Fibroblast of peridontal ligament (primary cell): Measurements from ENCODE around the gene DST.
"Not testable (repeated sequence)": the region's sequence is repeated elsewhere in the genome, so short reads cannot be mapped to it uniquely, and the experiment has no call there.

Experiments
- DNase-seq: peaks from one replicate; pipeline ENCODE4 v3.0.0-alpha.2; 2010; ENCODE audit errors: extremely low read depth

The DST gene

GRCh38 chr6:56517155-56517745 lies 125.4 kb downstream of the DST start:
- peak; percentile 45 for DNase-seq

DNA sequence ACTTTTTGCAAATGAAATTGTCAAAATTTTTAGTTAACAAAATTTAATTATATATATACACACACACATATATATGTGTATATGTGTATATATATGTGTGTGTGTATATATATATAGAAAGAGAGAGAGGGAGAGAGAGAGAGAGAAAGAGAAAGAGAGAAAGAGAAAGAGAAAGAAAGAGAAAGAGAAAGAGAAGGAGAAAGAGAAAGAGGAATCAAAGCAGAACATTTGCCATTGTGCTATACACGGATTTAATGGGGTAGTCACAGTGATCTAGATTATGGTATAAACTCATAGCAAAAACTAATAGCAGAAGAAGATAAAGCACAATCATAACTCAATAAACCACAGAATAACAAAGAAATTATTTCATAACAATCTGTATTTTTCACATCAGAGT lies 126.7 kb downstream of the DST start:
- no peak for DNase-seq

DNA sequence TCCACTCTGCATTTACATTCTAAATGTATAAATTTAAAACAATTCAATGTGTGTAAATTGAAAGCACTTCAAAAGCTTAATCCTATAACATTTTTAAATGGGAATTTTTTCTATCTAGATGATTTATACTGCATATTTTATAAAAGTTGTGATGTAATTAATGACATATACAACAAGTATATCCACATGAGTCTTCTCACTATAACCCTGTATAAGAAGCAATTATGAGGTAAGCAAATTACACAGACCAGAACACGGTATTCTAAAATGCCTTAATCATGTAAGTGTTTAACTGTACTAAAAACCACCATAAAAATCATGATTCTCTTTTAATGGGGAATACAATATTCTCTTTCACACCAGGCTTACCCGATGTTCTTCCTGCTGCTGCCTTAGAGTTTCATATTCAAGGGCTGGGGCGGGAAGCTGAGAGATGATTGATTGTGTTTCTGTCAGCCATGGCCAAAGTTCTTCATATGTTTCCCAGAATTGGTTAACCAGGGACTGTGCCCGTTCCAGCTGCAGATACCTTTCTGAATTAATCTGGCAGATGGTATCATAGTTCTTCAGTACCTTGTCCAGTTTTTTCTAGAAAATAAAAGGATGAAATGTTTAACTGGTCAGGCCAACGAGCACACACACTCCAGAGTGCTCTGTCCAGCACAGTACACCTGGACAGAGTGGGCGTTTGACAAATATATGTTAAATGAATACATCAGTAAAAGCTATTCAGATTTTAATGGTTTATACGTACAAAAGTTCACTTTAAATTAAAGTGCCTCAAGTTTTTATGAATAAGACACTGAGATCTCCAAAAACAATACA lies 127.4 kb downstream of the DST start:
- no peak for DNase-seq

DNA sequence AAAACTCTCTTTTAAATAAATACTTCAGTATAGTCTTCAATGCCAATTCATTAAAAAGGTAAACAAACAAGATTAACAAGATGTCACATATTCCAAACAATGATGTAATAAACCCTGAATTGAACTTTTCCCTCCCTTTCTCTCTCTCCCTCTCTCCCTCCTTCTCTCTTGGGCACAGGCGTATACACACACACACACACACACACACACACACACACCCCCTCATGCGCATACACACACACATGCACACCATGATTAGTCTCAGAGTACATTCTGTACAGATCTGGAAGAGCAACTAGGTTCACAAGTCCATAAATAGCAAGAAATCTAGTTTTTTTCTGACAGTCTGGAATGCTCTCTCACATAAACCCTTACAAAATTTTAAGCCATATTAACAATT lies 128.3 kb downstream of the DST start:
- peak; percentile 51 for DNase-seq

- DNase-seq = no peak
Observed at GRCh38 chr6:56513631-56514030, 129.1 kb downstream of the DST start.

DNA sequence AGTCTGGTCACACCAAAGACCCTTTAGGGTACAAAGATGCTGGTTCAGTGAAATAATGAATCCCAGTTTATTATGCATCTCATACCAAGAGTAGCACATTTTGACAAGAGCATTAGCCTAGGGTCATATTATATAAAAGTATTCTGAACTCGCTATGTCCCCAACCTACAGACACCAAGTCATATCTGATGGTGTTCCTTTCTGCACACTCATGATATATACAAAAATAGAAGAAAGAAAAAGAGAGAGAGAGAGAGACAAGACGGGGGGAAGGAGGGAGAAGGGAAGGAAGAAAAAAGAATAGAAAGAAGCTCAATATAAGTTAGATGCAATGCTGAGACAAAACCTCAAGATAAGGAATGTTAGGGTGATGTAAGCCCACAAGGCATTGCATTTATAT lies 131.1 kb downstream of the DST start:
- DNase-seq = no peak

DNA sequence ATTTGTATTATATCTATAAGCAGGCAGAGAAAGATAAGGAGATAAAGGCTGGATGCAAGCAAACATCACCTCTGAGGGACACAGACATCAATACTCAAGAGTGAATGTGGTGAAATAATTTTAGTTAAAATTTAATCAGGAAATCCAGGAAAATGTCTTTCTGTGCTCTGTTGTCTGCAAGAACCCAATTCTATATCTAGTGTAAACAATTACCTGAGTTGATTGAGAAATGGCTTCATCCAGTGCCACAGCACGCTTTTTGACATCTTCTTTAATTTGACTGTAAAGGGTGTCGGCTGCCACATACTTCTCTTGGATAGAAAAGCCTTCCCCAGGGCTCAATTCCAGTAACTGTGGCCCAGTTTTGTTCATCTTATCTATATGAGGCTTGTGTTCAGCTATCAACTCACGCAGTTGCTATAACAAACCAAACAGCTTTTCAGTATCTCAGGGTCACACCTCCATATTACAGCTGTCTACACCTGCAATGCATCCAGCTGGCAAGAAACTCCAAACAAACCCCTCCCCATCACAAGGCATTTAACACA lies 131.6 kb downstream of the DST start:
- no peak for DNase-seq

GRCh38 chr6:56509031-56509430 lies 133.7 kb downstream of the DST start:
- DNase-seq = no peak

- DNase-seq = no peak
Observed at GRCh38 chr6:56507517-56507916, 135.2 kb downstream of the DST start.

DNA sequence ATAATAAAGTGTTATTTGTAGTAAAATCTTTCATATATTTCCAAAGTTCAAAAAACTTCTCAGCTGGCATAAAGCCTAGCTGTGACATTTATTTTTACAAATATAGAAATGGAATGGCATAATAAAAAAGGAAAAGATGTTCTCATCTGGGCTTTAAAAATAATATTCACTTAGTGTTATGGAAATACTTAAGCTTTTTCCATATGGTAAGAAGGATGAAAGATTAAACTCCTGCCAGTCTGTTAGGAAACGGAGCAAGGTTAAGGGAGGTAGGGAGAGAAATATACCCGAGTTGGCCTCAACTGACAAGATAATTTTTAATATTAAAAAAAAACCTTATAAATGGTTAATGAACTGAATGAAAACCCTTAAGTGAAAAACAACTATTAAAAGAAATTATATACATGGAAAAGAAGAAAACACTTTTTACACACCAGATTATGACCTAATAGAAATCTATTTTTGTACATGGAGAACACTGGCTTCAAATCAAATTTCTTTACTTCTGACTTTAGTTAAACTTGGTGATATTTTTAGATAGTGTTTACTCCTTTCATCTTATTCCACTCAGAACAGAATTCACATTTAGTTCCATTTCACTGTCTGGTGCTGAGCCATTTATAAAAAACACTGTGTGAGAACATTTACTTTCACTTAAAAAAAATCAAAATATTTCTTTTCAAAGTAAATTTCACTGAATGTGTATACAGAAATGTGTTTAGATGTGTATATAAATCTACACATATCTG lies 137.0 kb downstream of the DST start:
- DNase-seq = no peak

GRCh38 chr6:56501993-56502392 lies 140.7 kb downstream of the DST start:
- no peak for DNase-seq

DNA sequence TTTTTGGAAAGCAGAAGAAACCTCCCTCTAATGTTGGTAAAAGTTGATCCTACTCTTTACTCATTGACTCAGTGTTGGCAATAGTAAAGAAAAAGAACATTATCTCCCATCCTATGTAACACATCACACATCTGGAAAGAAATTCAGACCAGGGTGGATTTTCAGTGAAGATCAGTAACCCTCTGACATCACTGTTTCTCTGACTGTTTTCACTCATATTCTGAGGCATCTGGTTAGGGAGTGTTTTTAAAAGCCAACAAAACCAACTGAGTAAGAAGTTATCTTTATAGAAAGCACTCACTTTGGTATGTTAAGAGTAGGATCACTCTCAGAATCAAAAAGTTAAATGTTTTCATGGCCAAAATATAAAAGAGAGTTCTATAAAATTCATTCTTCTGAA lies 143.6 kb downstream of the DST start:
- DNase-seq = no peak

GRCh38 chr6:56497691-56498090 lies 145.0 kb downstream of the DST start:
- DNase-seq = no peak

GRCh38 chr6:56497240-56497639 lies 145.4 kb downstream of the DST start:
- DNase-seq = no peak

DNA sequence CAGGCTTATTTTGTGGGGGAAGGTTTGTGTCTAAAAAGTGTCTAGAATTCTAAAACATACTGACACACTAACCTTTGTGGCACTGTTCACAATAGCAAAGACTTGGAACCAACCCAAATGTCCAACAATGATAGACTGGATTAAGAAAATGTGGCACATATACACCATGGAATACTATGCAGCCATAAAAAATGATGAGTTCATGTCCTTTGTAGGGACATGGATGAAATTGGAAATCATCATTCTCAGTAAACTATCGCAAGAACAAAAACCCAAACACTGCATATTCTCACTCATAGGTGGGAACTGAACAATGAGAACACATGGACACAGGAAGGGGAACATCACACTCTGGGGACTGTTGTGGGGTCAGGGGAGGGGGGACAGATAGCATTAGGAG lies 146.0 kb downstream of the DST start:
- not testable (repeated sequence) for DNase-seq

GRCh38 chr6:56495654-56496053 lies 147.0 kb downstream of the DST start:
- DNase-seq = no peak

DNA sequence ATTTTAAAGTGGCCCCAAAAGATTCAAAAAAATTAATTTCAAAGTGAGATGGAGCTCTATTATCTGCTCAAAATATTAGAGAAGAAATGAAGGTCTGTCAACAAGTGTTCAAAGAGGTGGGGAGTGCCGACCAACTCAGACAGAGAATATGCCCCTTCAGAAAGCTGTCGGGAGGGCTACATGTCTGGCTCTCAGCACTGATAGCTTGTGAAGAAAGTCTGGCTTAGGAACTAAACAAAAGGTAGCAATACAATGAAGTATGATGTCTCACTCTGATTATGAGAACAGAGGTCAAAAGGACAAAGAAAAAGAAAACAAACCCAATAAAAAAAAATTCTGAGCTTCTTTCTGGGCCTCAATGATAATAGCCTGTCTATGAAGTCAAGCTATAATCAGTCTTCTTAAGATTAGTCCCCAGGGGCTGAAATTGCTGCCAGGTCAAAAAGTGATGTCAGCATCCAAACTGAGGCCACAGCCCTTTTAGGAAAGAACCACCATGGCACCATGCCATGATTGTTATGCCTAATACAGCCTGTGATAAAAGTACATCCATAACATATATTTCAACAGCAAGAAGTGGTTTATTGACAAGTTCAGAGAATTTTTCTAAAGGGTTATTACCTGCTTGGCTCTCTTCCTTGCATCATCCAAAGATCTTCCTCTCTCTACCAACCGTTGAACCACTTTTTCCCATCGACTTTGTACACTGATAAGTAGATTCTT lies 150.9 kb downstream of the DST start:
- peak; percentile 44 for DNase-seq

DNA sequence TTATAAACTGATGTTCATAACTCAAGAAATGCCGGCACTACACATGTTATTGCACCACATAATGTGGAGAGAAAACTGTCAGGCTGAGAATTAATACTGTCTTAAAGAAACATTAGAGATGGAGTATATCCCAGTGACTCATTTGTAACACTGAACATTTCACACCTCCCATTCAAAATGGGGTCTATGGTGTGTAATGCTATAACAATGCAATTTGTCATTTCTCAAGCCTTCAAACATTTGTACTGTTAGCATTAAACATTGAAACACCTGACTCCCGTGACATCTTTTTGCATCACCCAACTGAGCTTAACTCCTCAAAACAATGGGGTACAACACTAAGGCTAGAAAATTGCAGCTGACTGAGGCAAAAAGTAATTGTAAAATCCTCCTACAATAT lies 151.7 kb downstream of the DST start:
- no peak for DNase-seq

GRCh38 chr6:56489559-56489958 lies 153.1 kb downstream of the DST start:
- no peak for DNase-seq

DNA sequence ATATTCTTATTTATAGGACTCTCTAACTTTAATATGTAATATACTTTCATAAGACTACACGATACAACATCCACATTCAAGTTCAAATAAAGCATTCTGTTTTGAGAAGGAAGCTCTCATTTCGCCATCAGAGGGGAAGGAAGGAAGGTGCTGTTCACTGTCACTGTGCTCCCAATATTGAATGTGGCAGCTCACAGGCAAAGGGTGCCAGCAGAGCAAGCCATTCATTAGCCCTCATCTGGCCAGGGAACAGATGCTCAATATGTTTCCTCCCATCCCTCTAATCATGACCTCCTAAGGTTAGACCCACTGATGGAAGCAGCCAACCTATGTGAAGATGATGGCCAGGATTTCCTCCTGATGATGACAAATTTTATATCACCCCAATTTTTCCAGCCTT lies 154.4 kb downstream of the DST start:
- no peak for DNase-seq

DNA sequence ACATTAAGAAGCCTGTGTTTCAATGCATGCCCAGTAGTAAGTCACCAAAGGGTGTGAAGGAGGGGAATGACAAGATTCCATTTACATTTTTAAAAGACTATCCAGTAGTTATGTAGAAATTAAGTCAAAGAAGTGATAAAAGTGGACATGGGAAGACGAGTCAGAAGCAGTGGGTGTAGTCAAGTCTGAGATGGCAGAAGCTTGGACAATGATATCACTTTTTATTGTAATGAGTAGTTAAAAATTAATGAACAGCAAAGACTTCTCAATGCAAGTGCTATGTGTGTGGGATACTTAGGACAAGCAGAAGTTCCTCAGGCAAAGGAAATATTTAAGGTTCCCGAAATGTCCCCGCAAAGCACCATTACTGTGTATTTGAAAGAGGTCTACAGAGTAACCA lies 156.0 kb downstream of the DST start:
- no peak for DNase-seq

- no peak for DNase-seq
Observed at GRCh38 chr6:56484669-56485068, 158.0 kb downstream of the DST start.
